Stimulated activated naive CD8-positive, alpha-beta T cell treated with anti-CD3 and anti-CD28 coated beads, Interleukin-15, Interleukin-2, amounts not matched to agents 100 U/mL and 50 U/mL, for 24 hours (primary cell): ENCODE data around the gene AIG1.
"Not testable (repeated sequence)": the region's sequence is repeated elsewhere in the genome, so short reads cannot be mapped to it uniquely, and the experiment has no call there.

Experiments
- ATAC-seq: fragments of 150-1000 bp; cut with Tn5 transposase; one replicate; pipeline ENCODE4 v1.10.0; 2021
- DNase-seq: peaks from one replicate; pipeline ENCODE4 v3.0.0; 2021

The AIG1 gene

GRCh38 chr6:143060806-143061596 lies at the start of gene AIG1:
Gene AIG1, plus strand, starts transcription at chr6:143060889. Its CDS starts 37 bp downstream, at chr6:143060926.
- DNase-seq (peak; percentile 64), ATAC-seq (peak; percentile 62)

- DNase-seq (no peak), ATAC-seq (no peak)
Measured at GRCh38 chr6:143014764-143015163, 45.9 kb upstream of the AIG1 start.

GRCh38 chr6:143015300-143015706 lies 45.4 kb upstream of the AIG1 start:
- no peak for ATAC-seq
- no peak for DNase-seq

GRCh38 chr6:143018955-143019354 lies 41.7 kb upstream of the AIG1 start:
- no peak for ATAC-seq
- DNase-seq = no peak

- DNase-seq, ATAC-seq: not testable (repeated sequence)
Measured at GRCh38 chr6:143020862-143021261, 39.8 kb upstream of the AIG1 start.

- ATAC-seq (no peak), DNase-seq (no peak)
Measured at GRCh38 chr6:143021543-143021942, 39.1 kb upstream of the AIG1 start.

GRCh38 chr6:143022587-143022986 lies 38.1 kb upstream of the AIG1 start:
- ATAC-seq (no peak), DNase-seq (no peak)

GRCh38 chr6:143023695-143024094 lies 37.0 kb upstream of the AIG1 start:
- ATAC-seq (no peak), DNase-seq (no peak)

GRCh38 chr6:143024977-143025376 lies 35.7 kb upstream of the AIG1 start:
- ATAC-seq (no peak), DNase-seq (no peak)

GRCh38 chr6:143026696-143027449 lies 33.8 kb upstream of the AIG1 start:
- ATAC-seq = peak; percentile 61
- peak; percentile 49 for DNase-seq

GRCh38 chr6:143034689-143035334 lies 25.9 kb upstream of the AIG1 start:
- no peak for DNase-seq
- ATAC-seq = no peak

- no peak for ATAC-seq
- DNase-seq = no peak
Measured at GRCh38 chr6:143037470-143037869, 23.2 kb upstream of the AIG1 start.

GRCh38 chr6:143038833-143039232 lies 21.9 kb upstream of the AIG1 start:
- DNase-seq (no peak), ATAC-seq (peak; percentile 23)

- DNase-seq (no peak), ATAC-seq (peak; percentile 43)
Measured at GRCh38 chr6:143039548-143039947, 21.1 kb upstream of the AIG1 start.

- no peak for ATAC-seq
Measured at GRCh38 chr6:143040018-143040417, 20.7 kb upstream of the AIG1 start.

GRCh38 chr6:143044345-143044744 lies 16.3 kb upstream of the AIG1 start:
- DNase-seq, ATAC-seq: not testable (repeated sequence)

More at GRCh38 chr6:143040018-143040417, 20.7 kb upstream of the AIG1 start:
- no peak for DNase-seq

GRCh38 chr6:143049611-143050010 lies 11.1 kb upstream of the AIG1 start:
- DNase-seq (no peak), ATAC-seq (no peak)

GRCh38 chr6:143050509-143050908 lies 10.2 kb upstream of the AIG1 start:
- DNase-seq = no peak
- ATAC-seq = no peak

GRCh38 chr6:143052282-143052681 lies 8.4 kb upstream of the AIG1 start:
- ATAC-seq = no peak

GRCh38 chr6:143053856-143054255 lies 6.8 kb upstream of the AIG1 start:
- no peak for DNase-seq
- no peak for ATAC-seq

More at GRCh38 chr6:143052282-143052681, 8.4 kb upstream of the AIG1 start:
- no peak for DNase-seq

- DNase-seq = no peak
Measured at GRCh38 chr6:143054329-143054728, 6.4 kb upstream of the AIG1 start.

GRCh38 chr6:143055213-143055612 lies 5.5 kb upstream of the AIG1 start:
- DNase-seq (no peak), ATAC-seq (no peak)

More at GRCh38 chr6:143054329-143054728, 6.4 kb upstream of the AIG1 start:
- ATAC-seq = no peak

- DNase-seq (no peak), ATAC-seq (no peak)
Measured at GRCh38 chr6:143055891-143056290, 4.8 kb upstream of the AIG1 start.
